B cell (primary cell): Measurements from ENCODE around the gene GABRR3. TPM values are rescaled to one million over a fixed set of nuclear protein-coding genes. Genes with fewer than 3 reads are reported as not detected.
A peak's percentile ranks its signal among the peaks of the same experiment; 100 is the strongest.

Experiments
- ATAC-seq: fragments of 200-7000 bp; cut with Tn5 transposase; one replicate; pipeline ENCODE4 v1.10.0; 2021; ENCODE audit warnings: low read depth, mild to moderate bottlenecking, moderate number of reproducible peaks, moderate library complexity
- CTCF ChIA-PET: fragments of 350-600 bp; sonication (Branson Sonifier 250); formaldehyde crosslinking; loops from one replicate; lab custom pipeline; 2021; ENCODE audit warnings: antibody characterized with exemption, inconsistent platforms; lab: Charles Lee
- POLR2A ChIA-PET: fragments of 350-600 bp; sonication (Branson Sonifier 250); formaldehyde crosslinking; loops from one replicate; lab custom pipeline; 2021; ENCODE audit warnings: antibody characterized with exemption; lab: Charles Lee
- DNase-seq: peaks from one replicate; pipeline ENCODE4 v3.0.0; 2013
- H2AFZ ChIP-seq: 2 replicates; pipeline ENCODE4 v1.6.1; 2012; ENCODE audit warnings: mild to moderate bottlenecking, low read depth, low read length; ENCODE audit not compliant: insufficient read depth, poor library complexity, severe bottlenecking
- H3K27ac ChIP-seq, 2 donors: 1 replicate in 1 of 2; 2 replicates in 1 of 2; pipeline ENCODE4 v1.5.1; 2012 to 2013; ENCODE audit warnings: low read length in 2 of 2, mild to moderate bottlenecking in 2 of 2, moderate library complexity in 1 of 2
- H3K27me3 ChIP-seq, 4 experiments: fragments of 200-600 bp in 1 of 4; sonication (generic) in 1 of 4; replicated peaks in 1 of 4; 1 replicate in 2 of 4; 2 replicates in 2 of 4; pipeline versions ENCODE4 v1.6.1 to v1.7.0; 2013 to 2016; ENCODE audit warnings: low read length in 3 of 4, mild to moderate bottlenecking in 2 of 4, mixed read lengths in 1 of 4, moderate library complexity in 1 of 4; ENCODE audit not compliant: insufficient read depth in 4 of 4, control insufficient read depth in 3 of 4; ENCODE audit errors: control extremely low read depth in 1 of 4
- H3K36me3 ChIP-seq, 2 experiments: replicated peaks in 1 of 2; 1 replicate in 1 of 2; 2 replicates in 1 of 2; pipeline versions ENCODE4 v1.6.1 to v1.7.1; 2013; ENCODE audit warnings: low read length in 1 of 2; ENCODE audit not compliant: insufficient read depth in 2 of 2, control insufficient read depth in 1 of 2; ENCODE audit errors: control extremely low read depth in 1 of 2, extremely low read depth in 1 of 2
- H3K4me1 ChIP-seq, 2 donors: fragments of 200-600 bp in 1 of 2; sonication (generic) in 1 of 2; 1 replicate in 1 of 2; 2 replicates in 1 of 2; pipeline versions ENCODE4 v1.5.1 to v1.6.1; 2013 to 2017; ENCODE audit warnings: low read length in 2 of 2; ENCODE audit not compliant: control insufficient read depth in 2 of 2, insufficient read depth in 2 of 2
- H3K4me2 ChIP-seq: replicated peaks from 2 replicates; pipeline ENCODE3; 2012; ENCODE audit warnings: mild to moderate bottlenecking, low read depth, low read length; ENCODE audit not compliant: poor library complexity, severe bottlenecking
- H3K4me3 ChIP-seq, 5 experiments: fragments of 200-600 bp in 1 of 5; sonication (generic) in 1 of 5; 1 replicate in 3 of 5; 2 replicates in 2 of 5; pipeline versions ENCODE4 v1.5.1 to v1.7.0; 2011 to 2016; ENCODE audit warnings: low read length in 4 of 5, mild to moderate bottlenecking in 4 of 5, low read depth in 2 of 5, control low read depth in 1 of 5, moderate library complexity in 1 of 5; ENCODE audit not compliant: insufficient read depth in 1 of 5; ENCODE audit errors: control extremely low read depth in 1 of 5, extremely low read depth in 1 of 5
- H3K79me2 ChIP-seq: fragments of 200-600 bp; sonication (generic); one replicate; pipeline ENCODE4 v1.6.0; 2016; ENCODE audit warnings: low read length; ENCODE audit not compliant: control insufficient read depth, insufficient read depth
- H3K9ac ChIP-seq: fragments of 200-600 bp; sonication (generic); 2 replicates; pipeline ENCODE4 v1.6.1; 2017; ENCODE audit warnings: mild to moderate bottlenecking, low read length, moderate library complexity
- H3K9me3 ChIP-seq, 3 donors: one replicate each; pipeline versions ENCODE4 v1.6.1 to v1.7.1; 2013; ENCODE audit warnings: low read length in 2 of 3; ENCODE audit not compliant: control insufficient read depth in 2 of 3, insufficient read depth in 1 of 3; ENCODE audit errors: control extremely low read depth in 1 of 3
- H4K20me1 ChIP-seq: 2 replicates; pipeline ENCODE4 v1.6.0; 2012; ENCODE audit warnings: mild to moderate bottlenecking, low read length; ENCODE audit not compliant: insufficient read depth, control insufficient read depth, poor library complexity, severe bottlenecking
- H3K27ac Mint-ChIP-seq: one replicate; pipeline ENCODE4 v1.8.0; 2021; ENCODE audit warnings: mixed read lengths
- H3K27me3 Mint-ChIP-seq: one replicate; pipeline ENCODE4 v1.8.0; 2021; ENCODE audit warnings: mixed read lengths
- H3K4me1 Mint-ChIP-seq: one replicate; pipeline ENCODE4 v1.8.0; 2021; ENCODE audit warnings: mixed read lengths
- H3K4me3 Mint-ChIP-seq: one replicate; pipeline ENCODE4 v1.8.0; 2021; ENCODE audit warnings: mixed read lengths
- H3K9me3 Mint-ChIP-seq: one replicate; pipeline ENCODE4 v1.8.0; 2022; ENCODE audit warnings: mixed read lengths; ENCODE audit not compliant: insufficient read depth
- CTCF ChIP-seq: fragments of 200-600 bp; IDR thresholded peaks from one replicate; pipeline ENCODE4 v1.8.0; 2022; ENCODE audit warnings: antibody characterized with exemption, mild to moderate bottlenecking
- EZH2 ChIP-seq: IDR thresholded peaks from 2 replicates; pipeline ENCODE4 v1.6.1; 2012; ENCODE audit warnings: borderline replicate concordance, low read depth, mild to moderate bottlenecking, moderate library complexity, low read length; ENCODE audit not compliant: insufficient read depth, poor library complexity, severe bottlenecking
- WGBS: methylation state at CpG from one replicate; pipeline ENCODE4 v1.1.5; 2013; ENCODE audit warnings: missing lambda C conversion rate; ENCODE audit not compliant: insufficient coverage; 5-methylcytosine and 5-hydroxymethylcytosine counted together
- intact Hi-C: fragments of 100-400 bp; cut with micrococcal nuclease; formaldehyde crosslinking; loops from one replicate; pipeline ENCODE4 v1.10.0; 2022
- polyA plus RNA-seq: library from polyadenylated mRNA; depleted of rRNA; stranded (reverse); fragments of >200 nt; gene quantifications from 2 replicates; pipeline ENCODE4 v1.2.3, GENCODE V29; 2012
- total RNA-seq, 2 donors: library from RNA; stranded (reverse); fragments of 120-200 nt in 1 of 2; gene quantifications; 1 replicate in 1 of 2; 2 replicates in 1 of 2; pipeline versions ENCODE4 v1.2.3 to v1.2.4, GENCODE V29; 2013 to 2022

GABRR3 gene
- total and polyA plus RNA-seq, 2 donors (not counting 1 experiment from before 2014, with no cell fraction given): not detected

GRCh38 chr3:98039322-98040024, 4.4 kb upstream of the GABRR3 start:
- peaks cover 27% of the 10 kb centered on the region for H3K27me3 Mint-ChIP-seq
- peak overlapping the region in 4 of 5 experiments; percentile 23 to 58 (median 42) for H3K4me3 ChIP-seq

More at GRCh38 chr3:98039322-98040024, 4.4 kb upstream of the GABRR3 start:
- peak overlapping the region; percentile 83 for H2AFZ ChIP-seq
- ChIA-PET CTCF (interaction anchor here (0.6 to 7.9 kb wide), 15 partner anchors 8 to 554 kb away, joined by 3 to 72 read pairs (median 3); partner anchors contain the start of genes ARL6 and CPOX), POLR2A (no interaction called here)
- no peaks in the 10 kb centered on the region for H4K20me1 ChIP-seq
- Mint-ChIP-seq H3K4me1 (peaks cover 5% of the 10 kb centered on the region), H3K27ac (peak overlapping the region; percentile 59), H3K4me3 (peak overlapping the region; percentile 85), H3K9me3 (peaks cover 2% of the 10 kb centered on the region)
- intact Hi-C loops: loop anchor here (1.0 to 5.0 kb wide), 4 partner anchors 67 to 1713 kb away; partner anchors contain the start of genes CLDND1, CPOX and RIOX2
- H3K36me3 ChIP-seq: no peaks in the 10 kb centered on the region
- no peak overlapping the region for H3K27ac ChIP-seq
- 3% methylated on average over 7 of the region's 13 CpGs for WGBS
- TF ChIP-seq EZH2: no peak
- TF ChIP-seq CTCF: peak; percentile 98
- H3K79me2 ChIP-seq: no peaks in the 10 kb centered on the region
- peak overlapping the region; percentile 82 for H3K4me2 ChIP-seq
- peaks cover 0 to 8% (median 3%) of the 10 kb centered on the region in 3 donors for H3K9me3 ChIP-seq
- peak; percentile 97 for ATAC-seq
- peaks cover 0 to 5% of the 10 kb centered on the region in 2 donors for H3K4me1 ChIP-seq
- DNase-seq: peak; percentile 87
- H3K9ac ChIP-seq: peak overlapping the region; percentile 53
- peaks cover 0 to 4% (median 0%) of the 10 kb centered on the region in 4 experiments for H3K27me3 ChIP-seq
